GM21423 (cell line): Measurements from ENCODE around the gene OPRM1.
A peak's percentile ranks its signal among the peaks of the same experiment; 100 is the strongest.

Experiments
- ATAC-seq: cut with Tn5 transposase; IDR thresholded peaks from one replicate; pipeline ENCODE4 v1.9.1; 2021; ENCODE audit warnings: mild to moderate bottlenecking, moderate library complexity; ENCODE audit not compliant: unreplicated experiment

OPRM1 gene

GRCh38 chr6:154268486-154268885, 229.4 kb downstream of the OPRM1 start:
- ATAC-seq, result no peak

- no peak for ATAC-seq
These were observed 235.1 kb downstream of the OPRM1 start for GRCh38 chr6:154274168-154274567.

- ATAC-seq, result peak; percentile 59
These were observed 238.0 kb downstream of the OPRM1 start for GRCh38 chr6:154276810-154277628.

GRCh38 chr6:154277629-154278017, 238.6 kb downstream of the OPRM1 start:
- ATAC-seq, result peak; percentile 35

GRCh38 chr6:154280521-154280920, 241.5 kb downstream of the OPRM1 start:
- no peak for ATAC-seq

GRCh38 chr6:154284313-154284853, 245.3 kb downstream of the OPRM1 start:
- ATAC-seq, result no peak

- no peak for ATAC-seq
These were observed 246.8 kb downstream of the OPRM1 start for GRCh38 chr6:154285826-154286225.

DNA sequence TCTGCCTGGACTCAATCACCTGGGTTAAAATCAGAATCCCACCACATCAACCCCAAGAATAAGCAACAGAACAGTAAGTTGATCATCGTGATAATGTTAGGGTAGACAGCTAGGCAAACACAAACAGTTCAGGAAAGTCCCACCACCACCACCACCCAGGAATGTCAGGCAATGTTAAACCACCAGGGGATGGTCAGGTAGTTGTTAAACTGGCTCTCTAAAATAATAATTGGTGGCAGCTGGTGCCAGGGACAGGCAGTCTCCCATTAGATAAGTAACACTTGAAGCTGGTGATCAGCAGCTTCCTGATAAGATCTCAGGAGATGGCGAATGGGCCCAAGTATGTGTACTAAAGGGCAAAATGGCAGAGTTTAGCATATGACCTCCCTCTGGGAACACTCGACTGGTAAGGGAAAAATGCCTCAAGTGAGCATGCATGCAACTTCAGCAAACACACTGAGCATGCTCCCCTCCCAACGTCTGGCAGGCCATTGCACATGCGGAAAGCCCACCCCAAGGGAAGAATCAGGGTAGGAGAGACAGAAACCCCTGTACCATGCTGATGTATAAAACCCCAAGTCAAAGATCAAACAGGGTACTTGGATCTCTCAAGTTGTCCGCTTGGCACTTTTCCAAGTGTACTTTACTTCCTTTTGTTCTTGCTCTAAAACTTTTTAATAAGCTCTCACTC, 250.9 kb downstream of the OPRM1 start:
- no peak for ATAC-seq

DNA sequence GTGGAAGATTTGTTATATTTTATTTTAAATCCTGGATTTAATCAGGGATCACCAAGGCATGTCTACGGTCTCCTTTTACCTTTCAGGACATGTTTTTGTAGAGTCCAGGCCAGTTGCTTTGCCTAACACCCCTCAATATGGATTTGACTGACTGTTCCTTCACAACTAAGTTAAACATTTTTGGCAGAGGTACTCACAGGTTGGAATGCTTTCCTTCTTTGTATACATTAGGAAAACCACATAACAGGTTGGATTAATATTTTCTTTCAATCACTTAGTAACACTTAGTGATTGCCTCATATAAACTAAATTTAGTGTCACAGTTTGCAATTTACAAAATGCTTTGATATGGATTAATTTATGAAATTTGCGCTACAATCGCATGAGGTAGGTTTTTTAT, 253.0 kb downstream of the OPRM1 start:
- ATAC-seq, result no peak

- ATAC-seq, result no peak
These were observed 253.9 kb downstream of the OPRM1 start for GRCh38 chr6:154292855-154293519.

GRCh38 chr6:154295733-154296132, 256.7 kb downstream of the OPRM1 start:
- ATAC-seq, result no peak
